Osteoblast (primary cell): ENCODE data around the gene ERMARD. TPM values are rescaled to one million over a fixed set of nuclear protein-coding genes. Genes with fewer than 3 reads are reported as not detected.

Source experiments
- DNase-seq: peaks from one replicate; pipeline ENCODE4 v3.0.0; 2011; ENCODE audit warnings: low spot score, mixed read lengths; ENCODE audit not compliant: insufficient read length; ENCODE audit errors: missing footprints
- H2AFZ ChIP-seq: 2 replicates; pipeline ENCODE4 v1.6.0; 2011; ENCODE audit warnings: mild to moderate bottlenecking, low read length
- H3K27ac ChIP-seq: 2 replicates; pipeline ENCODE4 v1.5.1; 2011; ENCODE audit warnings: mild to moderate bottlenecking, low read depth, low read length, moderate library complexity
- H3K27me3 ChIP-seq: 2 replicates; pipeline ENCODE4 v1.6.0; 2012; ENCODE audit warnings: mild to moderate bottlenecking, control low read depth, inconsistent platforms, low read length, moderate library complexity; ENCODE audit not compliant: insufficient read depth
- H3K36me3 ChIP-seq: 2 replicates; pipeline ENCODE4 v1.5.1; 2011; ENCODE audit warnings: mild to moderate bottlenecking, low read length, control low read depth, moderate library complexity; ENCODE audit not compliant: insufficient read depth
- H3K4me1 ChIP-seq: 2 replicates; pipeline ENCODE4 v1.5.1; 2011; ENCODE audit warnings: mild to moderate bottlenecking, low read length, control low read depth, moderate library complexity; ENCODE audit not compliant: insufficient read depth
- H3K4me2 ChIP-seq: 2 replicates; pipeline ENCODE4 v1.6.0; 2011; ENCODE audit warnings: mild to moderate bottlenecking, low read length; ENCODE audit not compliant: insufficient read depth
- H3K4me3 ChIP-seq: fragments of 200-600 bp; sonication (generic); 3 replicates; pipeline ENCODE4 v1.5.1; 2012; ENCODE audit warnings: mild to moderate bottlenecking, low read length, inconsistent platforms; ENCODE audit not compliant: insufficient read depth
- H3K79me2 ChIP-seq: 2 replicates; pipeline ENCODE4 v1.6.0; 2012; ENCODE audit warnings: mild to moderate bottlenecking, low read length, control low read depth, inconsistent platforms; ENCODE audit not compliant: insufficient read depth
- H3K9me3 ChIP-seq: 2 replicates; pipeline ENCODE4 v1.5.1; 2011; ENCODE audit warnings: low read depth, low read length, control low read depth
- H4K20me1 ChIP-seq: 2 replicates; pipeline ENCODE4 v1.6.0; 2012; ENCODE audit warnings: mild to moderate bottlenecking, low read length, control low read depth; ENCODE audit not compliant: insufficient read depth
- total RNA-seq: library from RNA; depleted of rRNA; stranded (reverse); fragments of >200 nt; gene quantifications from 2 replicates; pipeline ENCODE4 v1.2.3, GENCODE V29; 2012
- TF ChIP-seq, protein P1 (sequence below): IDR thresholded peaks from 2 replicates; pipeline ENCODE4 v1.5.1; 2011; ENCODE audit warnings: mild to moderate bottlenecking, low read depth, low read length, moderate library complexity; ENCODE audit errors: extremely low read depth

ERMARD gene
- total RNA-seq, 1 donor, result 21.4 TPM

DNA sequence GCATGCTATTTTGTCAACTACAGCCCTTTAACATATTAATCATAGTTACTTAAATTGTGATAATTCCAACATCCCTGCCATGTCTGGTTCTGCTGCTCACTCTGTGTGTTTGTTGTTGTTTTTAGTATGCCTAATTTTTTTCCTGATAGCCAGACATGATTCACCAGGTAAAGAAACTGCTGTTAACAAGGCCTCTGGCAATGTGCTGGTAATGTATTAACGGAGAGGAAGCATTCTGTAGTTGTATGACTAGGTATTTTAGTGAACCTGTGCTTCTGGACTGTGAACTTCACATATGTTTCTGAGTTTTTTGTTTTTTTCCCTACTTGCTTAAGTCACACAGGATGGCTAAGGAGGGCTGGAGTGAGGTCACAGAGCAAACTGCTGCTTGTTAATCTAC lies 4.9 kb upstream of the ERMARD start:
- H3K9me3 ChIP-seq, result no peaks in the 10 kb centered on the region
- H3K36me3 ChIP-seq, result no peaks in the 10 kb centered on the region
- H3K27me3 ChIP-seq, result no peaks in the 10 kb centered on the region
- TF ChIP-seq, protein P1, sequence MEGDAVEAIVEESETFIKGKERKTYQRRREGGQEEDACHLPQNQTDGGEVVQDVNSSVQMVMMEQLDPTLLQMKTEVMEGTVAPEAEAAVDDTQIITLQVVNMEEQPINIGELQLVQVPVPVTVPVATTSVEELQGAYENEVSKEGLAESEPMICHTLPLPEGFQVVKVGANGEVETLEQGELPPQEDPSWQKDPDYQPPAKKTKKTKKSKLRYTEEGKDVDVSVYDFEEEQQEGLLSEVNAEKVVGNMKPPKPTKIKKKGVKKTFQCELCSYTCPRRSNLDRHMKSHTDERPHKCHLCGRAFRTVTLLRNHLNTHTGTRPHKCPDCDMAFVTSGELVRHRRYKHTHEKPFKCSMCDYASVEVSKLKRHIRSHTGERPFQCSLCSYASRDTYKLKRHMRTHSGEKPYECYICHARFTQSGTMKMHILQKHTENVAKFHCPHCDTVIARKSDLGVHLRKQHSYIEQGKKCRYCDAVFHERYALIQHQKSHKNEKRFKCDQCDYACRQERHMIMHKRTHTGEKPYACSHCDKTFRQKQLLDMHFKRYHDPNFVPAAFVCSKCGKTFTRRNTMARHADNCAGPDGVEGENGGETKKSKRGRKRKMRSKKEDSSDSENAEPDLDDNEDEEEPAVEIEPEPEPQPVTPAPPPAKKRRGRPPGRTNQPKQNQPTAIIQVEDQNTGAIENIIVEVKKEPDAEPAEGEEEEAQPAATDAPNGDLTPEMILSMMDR, result no peak
- no peak overlapping the region for H3K4me2 ChIP-seq
- peaks cover 12% of the 10 kb centered on the region for H3K79me2 ChIP-seq
- H3K4me1 ChIP-seq, result peaks cover 4% of the 10 kb centered on the region
- no peak overlapping the region for H3K27ac ChIP-seq
- no peak overlapping the region for H2AFZ ChIP-seq
- H4K20me1 ChIP-seq, result no peaks in the 10 kb centered on the region
- no peak overlapping the region for H3K4me3 ChIP-seq
- DNase-seq, result no peak

DNA sequence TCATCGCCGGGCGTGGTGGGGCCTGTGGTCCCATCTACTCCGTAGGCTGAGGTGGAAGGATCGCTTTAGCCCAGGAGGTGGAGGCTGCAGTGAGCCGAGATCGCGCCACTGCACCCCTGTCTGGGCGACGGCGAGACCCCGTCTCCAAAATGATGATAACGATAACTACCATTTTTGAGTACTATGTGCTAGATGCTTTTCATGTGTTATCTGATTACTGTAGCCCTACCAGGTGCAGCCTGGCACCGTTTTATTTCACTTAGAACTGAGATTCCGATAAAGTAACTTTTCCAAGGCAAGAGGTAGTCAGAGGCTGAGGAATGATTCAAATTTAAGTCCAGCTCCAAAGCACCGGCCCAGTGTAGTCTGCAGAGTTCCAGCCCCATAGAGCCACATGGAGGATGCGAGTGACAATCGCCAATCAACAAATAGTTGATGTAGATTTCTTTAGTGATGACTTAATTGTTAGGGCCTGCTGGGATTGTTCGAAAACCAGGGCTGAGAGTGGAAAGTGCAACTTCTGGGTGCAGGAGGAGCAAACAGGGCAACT lies 727 bp downstream of the ERMARD start:
- Histone ChIP-seq H3K9me3 (no peaks in the 10 kb centered on the region), H3K4me2 (peak overlapping the region; percentile 97), H4K20me1 (no peaks in the 10 kb centered on the region), H3K4me3 (peak overlapping the region; percentile 93), H2AFZ (peak overlapping the region; percentile 97), H3K4me1 (peaks cover 13% of the 10 kb centered on the region), H3K79me2 (peaks cover 26% of the 10 kb centered on the region), H3K27me3 (no peaks in the 10 kb centered on the region), H3K36me3 (peaks cover 11% of the 10 kb centered on the region), H3K27ac (peak overlapping the region; percentile 92)
- TF ChIP-seq, protein P1, result no peak
- peak; percentile 60 for DNase-seq

DNA sequence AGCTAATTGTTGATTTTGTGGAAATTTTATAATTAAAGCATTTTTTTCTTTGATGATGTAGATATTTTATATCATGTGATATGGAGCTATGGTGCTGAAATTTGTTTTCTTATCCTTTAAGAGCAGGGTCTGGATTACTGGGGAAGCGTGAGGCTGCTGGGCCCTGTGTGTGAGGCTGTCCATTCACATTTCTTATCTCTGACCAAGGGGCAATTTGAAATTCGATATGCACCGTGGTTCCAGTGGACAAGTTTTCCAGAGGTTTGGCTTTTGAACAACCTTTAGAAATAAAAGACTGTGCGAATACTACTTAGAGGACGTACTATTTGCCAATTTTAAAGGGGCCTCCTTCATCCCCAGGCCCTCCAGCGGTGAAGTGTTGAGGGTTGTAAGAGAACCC lies 3.7 kb downstream of the ERMARD start:
- H4K20me1 ChIP-seq, result no peaks in the 10 kb centered on the region
- H3K27ac ChIP-seq, result no peak overlapping the region
- no peaks in the 10 kb centered on the region for H3K9me3 ChIP-seq
- H3K27me3 ChIP-seq, result no peaks in the 10 kb centered on the region
- H2AFZ ChIP-seq, result no peak overlapping the region
- H3K4me1 ChIP-seq, result peaks cover 13% of the 10 kb centered on the region
- no peak for DNase-seq
- TF ChIP-seq, protein P1, result no peak
- H3K36me3 ChIP-seq, result peaks cover 38% of the 10 kb centered on the region
- no peak overlapping the region for H3K4me3 ChIP-seq
- H3K79me2 ChIP-seq, result peaks cover 26% of the 10 kb centered on the region
- H3K4me2 ChIP-seq, result no peak overlapping the region

DNA sequence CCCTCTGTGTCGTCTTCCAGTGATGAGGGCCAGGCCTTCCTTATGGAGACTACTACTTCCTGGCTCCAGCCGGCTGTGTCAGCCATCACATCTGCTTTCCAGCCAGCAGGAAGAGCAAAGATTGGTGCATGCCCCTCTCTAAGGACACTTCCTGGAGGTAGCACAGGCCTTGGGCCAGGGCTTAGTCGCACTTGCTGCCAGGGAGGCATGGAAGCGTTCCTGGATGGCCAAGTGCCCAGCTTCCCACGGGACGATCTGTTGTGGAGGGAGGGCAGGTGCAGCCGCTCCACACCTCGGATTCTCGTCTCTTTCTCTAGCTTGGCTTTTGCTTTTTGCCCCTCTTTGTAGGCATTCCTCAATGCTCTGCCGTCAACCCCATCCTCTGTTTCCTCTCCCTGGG lies 11.9 kb downstream of the ERMARD start:
- Histone ChIP-seq H3K4me3 (no peak overlapping the region), H3K27ac (no peak overlapping the region), H3K9me3 (no peaks in the 10 kb centered on the region), H4K20me1 (no peaks in the 10 kb centered on the region), H3K79me2 (no peaks in the 10 kb centered on the region), H3K27me3 (no peaks in the 10 kb centered on the region), H3K36me3 (peaks cover 78% of the 10 kb centered on the region), H3K4me1 (no peaks in the 10 kb centered on the region), H3K4me2 (no peak overlapping the region), H2AFZ (no peak overlapping the region)
- no peak for DNase-seq
- TF ChIP-seq, protein P1, result no peak
